Peyer's patch (tissue), 4 donors: ENCODE results near the gene BSG. TPM values are rescaled to one million over a fixed set of nuclear protein-coding genes. Genes with fewer than 3 reads are reported as not detected.

ENCODE experiments used
- DNase-seq, 3 donors: peaks; one replicate each; pipeline ENCODE4 v3.0.0-alpha.2; 2017 to 2019
- H3K27ac ChIP-seq, 4 donors: fragments of 200-600 bp; sonication (generic); one replicate each; pipeline ENCODE4 v1.5.1; 2016 to 2019
- H3K27me3 ChIP-seq, 2 donors: fragments of 200-600 bp; sonication (generic); one replicate each; pipeline ENCODE4 v1.5.1; 2019
- H3K36me3 ChIP-seq, 3 donors: fragments of 200-600 bp; sonication (generic); one replicate each; pipeline ENCODE4 v1.5.1; 2016 to 2019
- H3K4me1 ChIP-seq, 4 donors: fragments of 200-600 bp; sonication (generic); one replicate each; pipeline ENCODE4 v1.5.1; 2016 to 2019
- H3K4me3 ChIP-seq, 4 donors: fragments of 200-600 bp; sonication (generic); 1 replicate in 3 of 4; 2 replicates in 1 of 4; pipeline ENCODE4 v1.5.1; 2016 to 2019; ENCODE audit warnings: mild to moderate bottlenecking in 1 of 4
- H3K9me3 ChIP-seq, 4 donors: fragments of 200-600 bp; sonication (generic); one replicate each; pipeline ENCODE4 v1.5.1; 2016 to 2019; ENCODE audit warnings: mild to moderate bottlenecking in 1 of 4
- CTCF ChIP-seq, 6 experiments: fragments of 450-650 bp in 4 of 6; fragments of 200-600 bp in 2 of 6; sonication (generic) in 1 of 6; IDR thresholded peaks; one replicate each; pipeline ENCODE4 v1.5.1; 2017 to 2019; ENCODE audit warnings: antibody characterized with exemption in 6 of 6, mild to moderate bottlenecking in 3 of 6, moderate library complexity in 1 of 6
- POLR2A ChIP-seq, 2 donors: fragments of 450-650 bp; IDR thresholded peaks; one replicate each; pipeline ENCODE4 v1.5.1; 2017; ENCODE audit warnings: antibody characterized with exemption in 2 of 2, mild to moderate bottlenecking in 2 of 2, moderate library complexity in 2 of 2
- total RNA-seq, 4 donors: library from RNA; depleted of rRNA; stranded (reverse); fragments of >200 nt; gene quantifications; one replicate each; pipeline ENCODE4 v1.1.0, GENCODE V29; 2016

Gene BSG
- total RNA-seq, 4 donors from 2014 or later = 149 to 501 (median 469) TPM

- Histone ChIP-seq H3K27me3 (no peaks in the 10 kb centered on the region), H3K4me3 (no peak overlapping the region), H3K27ac (no peak overlapping the region), H3K36me3 (no peaks in the 10 kb centered on the region), H3K9me3 (no peaks in the 10 kb centered on the region), H3K4me1 (peaks cover 0 to 25% (median 0%) of the 10 kb centered on the region in 4 donors)
- DNase-seq = no peak
- no peak for TF ChIP-seq POLR2A (IDR thresholded peaks at IDR 0.05)
- no peak for TF ChIP-seq CTCF (IDR thresholded peaks at IDR 0.05)
These were observed 17.0 kb upstream of the BSG start for GRCh38 chr19:555474-555808.

GRCh38 chr19:556611-557382 is 15.6 kb upstream of the BSG start:
- Histone ChIP-seq H3K9me3 (no peaks in the 10 kb centered on the region), H3K27me3 (no peaks in the 10 kb centered on the region), H3K27ac (peak overlapping the region in 2 of 4 donors; percentile 19 to 39), H3K4me3 (no peak overlapping the region), H3K36me3 (no peaks in the 10 kb centered on the region), H3K4me1 (peaks cover 0 to 19% (median 0%) of the 10 kb centered on the region in 4 donors)
- TF ChIP-seq POLR2A (IDR thresholded peaks at IDR 0.05) (no peak), CTCF (IDR thresholded peaks at IDR 0.05) (no peak)
- no peak for DNase-seq

GRCh38 chr19:558770-559439 is 13.5 kb upstream of the BSG start:
- TF ChIP-seq CTCF (IDR thresholded peaks at IDR 0.05) (no peak), POLR2A (IDR thresholded peaks at IDR 0.05) (no peak)
- H3K27me3 ChIP-seq = no peaks in the 10 kb centered on the region
- H3K36me3 ChIP-seq = no peaks in the 10 kb centered on the region
- H3K4me1 ChIP-seq = peaks cover 0 to 19% (median 0%) of the 10 kb centered on the region in 4 donors
- H3K9me3 ChIP-seq = no peaks in the 10 kb centered on the region
- no peak for DNase-seq
- peak overlapping the region in 2 of 4 donors; percentile 46 to 49 for H3K27ac ChIP-seq
- H3K4me3 ChIP-seq = no peak overlapping the region

- H3K4me3 ChIP-seq = no peak overlapping the region
- no peak overlapping the region for H3K27ac ChIP-seq
- H3K27me3 ChIP-seq = no peaks in the 10 kb centered on the region
- H3K4me1 ChIP-seq = peaks cover 0 to 19% (median 0%) of the 10 kb centered on the region in 4 donors
- no peak for TF ChIP-seq CTCF (IDR thresholded peaks at IDR 0.05)
- TF ChIP-seq POLR2A (IDR thresholded peaks at IDR 0.05) = no peak
- H3K36me3 ChIP-seq = no peaks in the 10 kb centered on the region
- no peak for DNase-seq
- no peaks in the 10 kb centered on the region for H3K9me3 ChIP-seq
These were observed 12.3 kb upstream of the BSG start for GRCh38 chr19:560121-560520.

- Histone ChIP-seq H3K36me3 (no peaks in the 10 kb centered on the region), H3K27ac (peak overlapping the region in 1 of 4 donors; percentile 39), H3K4me1 (peaks cover 0 to 7% (median 0%) of the 10 kb centered on the region in 4 donors), H3K4me3 (no peak overlapping the region), H3K9me3 (no peaks in the 10 kb centered on the region), H3K27me3 (no peaks in the 10 kb centered on the region)
- DNase-seq = no peak
- no peak for TF ChIP-seq CTCF (IDR thresholded peaks at IDR 0.05)
- TF ChIP-seq POLR2A (IDR thresholded peaks at IDR 0.05) = no peak
These were observed 6.0 kb upstream of the BSG start for GRCh38 chr19:566403-566802.
